Testis (tissue), 3 donors: ENCODE data around the gene HK2. TPM values are rescaled to one million over a fixed set of nuclear protein-coding genes. Genes with fewer than 3 reads are reported as not detected.

Source experiments
- DNase-seq: peaks from one replicate; pipeline ENCODE4 v3.0.0-alpha.2; 2019
- H3K27ac ChIP-seq, 2 donors: fragments of 200-600 bp; sonication (generic); one replicate each; pipeline ENCODE4 v1.5.1; 2019
- H3K27me3 ChIP-seq: fragments of 200-600 bp; sonication (generic); one replicate; pipeline ENCODE4 v1.5.1; 2019
- H3K36me3 ChIP-seq: fragments of 200-600 bp; sonication (generic); one replicate; pipeline ENCODE4 v1.5.1; 2017; ENCODE audit warnings: low read depth; ENCODE audit errors: missing control alignments
- H3K4me1 ChIP-seq: fragments of 200-600 bp; sonication (generic); one replicate; pipeline ENCODE4 v1.5.1; 2019
- H3K4me3 ChIP-seq, 2 donors: fragments of 200-600 bp; sonication (generic); one replicate each; pipeline ENCODE4 v1.5.1; 2017 to 2019
- H3K9me3 ChIP-seq: fragments of 200-600 bp; sonication (generic); one replicate; pipeline ENCODE4 v1.5.1; 2017
- POLR2A ChIP-seq: fragments of 450-650 bp; IDR thresholded peaks from one replicate; pipeline ENCODE4 v1.6.1; 2017; ENCODE audit warnings: antibody characterized with exemption, mild to moderate bottlenecking, moderate library complexity
- WGBS, 2 donors: methylation state at CpG; one replicate each; pipeline ENCODE4 v1.1.5; 2018; 5-methylcytosine and 5-hydroxymethylcytosine counted together
- intact Hi-C: fragments of 100-400 bp; cut with DNase I; formaldehyde crosslinking; loops from one replicate; pipeline ENCODE4 v1.15.1; 2023; ENCODE audit warnings: low total_unique reads
- polyA plus RNA-seq: library from polyadenylated mRNA; stranded (reverse); fragments of 350-450 nt; fragmentation: Illumina TruSeq; extraction: RNeasy Lipid Tissue Mini Kit (QIAGEN cat#74804); gene quantifications from one replicate; pipeline ENCODE4 v1.2.3, GENCODE V29; 2014; ENCODE audit warnings: low read depth, low replicate concordance; ENCODE audit not compliant: insufficient read depth
- total RNA-seq, 2 donors: library from RNA; depleted of rRNA; stranded (reverse); fragments of >200 nt; gene quantifications; one replicate each; pipeline ENCODE4 v1.2.3, GENCODE V29; 2016
- TF ChIP-seq, protein P1 (sequence below), 3 experiments: fragments of 450-650 bp in 2 of 3; fragments of 200-600 bp in 1 of 3; sonication (generic) in 1 of 3; IDR thresholded peaks; one replicate each; pipeline ENCODE4 v1.5.1; 2016 to 2019; ENCODE audit warnings: antibody characterized with exemption in 3 of 3, mild to moderate bottlenecking in 2 of 3, moderate library complexity in 1 of 3

HK2 gene
- total and polyA plus RNA-seq, 3 donors from 2014 or later, result 83.5 to 164 (median 142) TPM

DNA sequence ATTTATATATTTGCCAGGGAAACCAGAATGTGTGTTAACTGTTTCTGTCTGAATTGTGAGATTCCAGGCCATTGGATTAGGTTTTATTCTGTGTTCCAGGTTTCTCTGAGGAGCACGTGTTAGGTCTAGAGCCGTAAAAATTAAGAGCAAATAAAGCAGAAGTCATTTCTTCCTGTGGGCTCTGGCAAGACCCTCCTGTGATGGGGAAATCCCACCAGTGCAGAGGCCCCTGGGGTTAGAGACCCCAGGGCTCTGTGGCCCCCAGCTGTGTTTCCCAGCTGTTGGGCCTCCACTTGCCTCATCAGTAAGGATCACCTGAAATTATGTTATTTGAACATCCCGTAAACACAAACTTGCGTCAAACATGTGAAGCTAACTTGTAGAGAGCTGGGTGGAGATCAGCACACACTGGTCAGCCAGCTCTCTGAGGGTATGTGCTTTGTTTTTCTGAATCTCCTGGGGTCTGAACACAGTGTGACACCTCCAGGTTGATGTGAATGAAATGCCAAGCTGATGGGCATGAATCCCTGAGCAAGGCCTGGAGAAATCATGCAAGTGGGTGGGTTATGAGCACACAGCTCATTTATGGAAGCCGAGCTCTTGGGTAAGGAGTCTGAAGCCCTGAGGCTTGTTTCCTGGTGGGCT lies 50.3 kb downstream of the HK2 start:
- 90 to 94% methylated on average over 5 of the region's 5 CpGs for WGBS, 2 donors
- TF ChIP-seq, protein P1, sequence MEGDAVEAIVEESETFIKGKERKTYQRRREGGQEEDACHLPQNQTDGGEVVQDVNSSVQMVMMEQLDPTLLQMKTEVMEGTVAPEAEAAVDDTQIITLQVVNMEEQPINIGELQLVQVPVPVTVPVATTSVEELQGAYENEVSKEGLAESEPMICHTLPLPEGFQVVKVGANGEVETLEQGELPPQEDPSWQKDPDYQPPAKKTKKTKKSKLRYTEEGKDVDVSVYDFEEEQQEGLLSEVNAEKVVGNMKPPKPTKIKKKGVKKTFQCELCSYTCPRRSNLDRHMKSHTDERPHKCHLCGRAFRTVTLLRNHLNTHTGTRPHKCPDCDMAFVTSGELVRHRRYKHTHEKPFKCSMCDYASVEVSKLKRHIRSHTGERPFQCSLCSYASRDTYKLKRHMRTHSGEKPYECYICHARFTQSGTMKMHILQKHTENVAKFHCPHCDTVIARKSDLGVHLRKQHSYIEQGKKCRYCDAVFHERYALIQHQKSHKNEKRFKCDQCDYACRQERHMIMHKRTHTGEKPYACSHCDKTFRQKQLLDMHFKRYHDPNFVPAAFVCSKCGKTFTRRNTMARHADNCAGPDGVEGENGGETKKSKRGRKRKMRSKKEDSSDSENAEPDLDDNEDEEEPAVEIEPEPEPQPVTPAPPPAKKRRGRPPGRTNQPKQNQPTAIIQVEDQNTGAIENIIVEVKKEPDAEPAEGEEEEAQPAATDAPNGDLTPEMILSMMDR (IDR thresholded peaks at IDR 0.05), result no peak
- no peak for TF ChIP-seq POLR2A
- Histone ChIP-seq H3K27me3 (no peaks in the 10 kb centered on the region), H3K27ac (no peak overlapping the region), H3K9me3 (no peaks in the 10 kb centered on the region), H3K4me3 (no peak overlapping the region), H3K36me3 (no peaks in the 10 kb centered on the region), H3K4me1 (no peaks in the 10 kb centered on the region)
- no peak for DNase-seq
- intact Hi-C loops, result no loop called here

DNA sequence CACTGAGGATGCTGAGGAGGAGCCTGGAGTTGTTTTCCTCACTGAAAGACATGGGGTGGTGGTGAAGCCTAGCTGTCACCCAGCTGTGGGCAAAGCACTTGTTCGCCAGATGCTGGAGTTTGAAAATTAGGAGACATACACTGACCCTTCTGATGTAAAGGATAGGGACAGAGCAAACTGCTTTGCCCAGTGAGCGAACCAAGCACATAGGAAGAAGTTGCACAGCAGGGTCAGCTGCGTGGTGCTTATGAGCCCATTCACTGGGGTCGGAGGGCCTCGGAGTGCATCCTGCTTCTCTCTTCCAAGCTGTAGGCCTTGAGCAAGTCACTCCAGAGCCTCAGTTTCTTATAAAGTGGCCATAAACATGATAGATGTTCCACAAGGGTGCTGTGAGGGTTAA lies 50.9 kb downstream of the HK2 start:
- Histone ChIP-seq H3K4me1 (no peaks in the 10 kb centered on the region), H3K27me3 (no peaks in the 10 kb centered on the region), H3K36me3 (no peaks in the 10 kb centered on the region), H3K9me3 (no peaks in the 10 kb centered on the region), H3K4me3 (no peak overlapping the region), H3K27ac (no peak overlapping the region)
- TF ChIP-seq POLR2A, result no peak
- TF ChIP-seq, protein P1 (IDR thresholded peaks at IDR 0.05), result no peak
- DNase-seq, result no peak
- WGBS, 2 donors, result 85 to 95% methylated on average over 5 of the region's 5 CpGs
- intact Hi-C loops, result no loop called here

DNA sequence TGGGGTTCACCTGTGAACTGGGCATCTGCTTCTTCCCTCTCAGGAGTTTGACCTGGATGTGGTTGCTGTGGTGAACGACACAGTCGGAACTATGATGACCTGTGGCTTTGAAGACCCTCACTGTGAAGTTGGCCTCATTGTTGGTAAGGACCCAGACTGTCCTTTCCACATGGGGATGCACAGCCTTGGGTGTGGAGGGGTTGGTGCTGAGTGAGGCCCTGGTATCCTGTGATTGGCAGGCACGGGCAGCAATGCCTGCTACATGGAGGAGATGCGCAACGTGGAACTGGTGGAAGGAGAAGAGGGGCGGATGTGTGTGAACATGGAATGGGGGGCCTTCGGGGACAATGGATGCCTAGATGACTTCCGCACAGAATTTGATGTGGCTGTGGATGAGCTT lies 52.3 kb downstream of the HK2 start:
- H3K4me3 ChIP-seq, result no peak overlapping the region
- no peaks in the 10 kb centered on the region for H3K4me1 ChIP-seq
- H3K27ac ChIP-seq, result no peak overlapping the region
- no peaks in the 10 kb centered on the region for H3K36me3 ChIP-seq
- no peak for DNase-seq
- TF ChIP-seq, protein P1 (IDR thresholded peaks at IDR 0.05), result no peak
- TF ChIP-seq POLR2A, result no peak
- intact Hi-C loops, result no loop called here
- H3K9me3 ChIP-seq, result no peaks in the 10 kb centered on the region
- no peaks in the 10 kb centered on the region for H3K27me3 ChIP-seq
- WGBS, 2 donors, result 80 to 93% methylated on average over 3 to 8 of the region's 8 CpGs

DNA sequence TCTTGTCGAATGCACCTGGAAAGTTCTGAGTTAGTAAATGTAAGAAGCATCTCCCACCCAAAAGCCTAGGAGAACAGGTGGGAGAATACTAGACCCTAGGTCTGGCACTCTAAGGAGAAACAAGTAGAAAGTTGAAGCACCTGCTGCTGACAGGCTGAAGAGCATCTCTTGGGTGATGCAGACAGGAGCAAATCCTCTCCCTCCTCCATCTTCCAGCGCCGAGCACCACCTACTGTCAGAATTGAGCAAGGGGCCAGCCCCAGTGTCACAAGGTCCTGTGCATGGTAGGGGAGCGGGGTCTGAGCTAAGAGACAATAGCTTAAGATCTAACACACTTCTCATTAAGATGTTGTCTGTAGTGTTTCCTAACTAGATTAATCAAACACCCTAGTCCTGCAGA lies 52.9 kb downstream of the HK2 start:
- 83 to 98% methylated on average over 4 of the region's 4 CpGs for whole genome bisulfite sequencing, 2 donors
- no peak for DNase-seq
- no peak overlapping the region for H3K4me3 ChIP-seq
- H3K9me3 ChIP-seq, result no peaks in the 10 kb centered on the region
- TF ChIP-seq POLR2A, result no peak
- TF ChIP-seq, protein P1 (IDR thresholded peaks at IDR 0.05), result no peak
- intact Hi-C loops, result no loop called here
- no peaks in the 10 kb centered on the region for H3K27me3 ChIP-seq
- no peaks in the 10 kb centered on the region for H3K36me3 ChIP-seq
- H3K4me1 ChIP-seq, result no peaks in the 10 kb centered on the region
- no peak overlapping the region for H3K27ac ChIP-seq

DNA sequence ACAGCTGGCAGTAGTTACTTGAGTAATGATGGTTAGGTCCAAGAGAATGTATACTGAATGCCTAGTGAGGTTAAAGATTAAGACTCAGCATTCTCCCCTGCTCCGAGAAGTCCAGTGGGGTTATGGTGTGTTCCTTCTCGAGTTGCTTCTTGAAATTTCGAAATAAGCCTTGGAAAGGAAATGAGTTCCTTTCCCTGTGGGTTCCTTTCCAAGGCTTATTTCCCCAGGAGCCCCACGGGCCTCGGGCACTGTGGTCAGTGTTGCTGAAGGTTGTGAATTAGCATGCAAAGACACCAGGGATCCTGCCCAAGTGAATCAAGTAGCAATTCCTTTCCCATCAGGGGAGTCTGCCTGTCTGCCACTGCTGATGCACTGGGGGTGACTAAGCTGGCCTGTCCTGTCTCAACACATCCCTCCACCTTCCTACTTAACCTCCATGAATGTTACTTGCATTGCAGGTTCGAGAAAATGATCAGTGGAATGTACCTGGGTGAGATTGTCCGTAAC lies 53.6 kb downstream of the HK2 start:
- Histone ChIP-seq H3K9me3 (no peaks in the 10 kb centered on the region), H3K27me3 (no peaks in the 10 kb centered on the region), H3K36me3 (no peaks in the 10 kb centered on the region), H3K4me1 (no peaks in the 10 kb centered on the region), H3K27ac (no peak overlapping the region), H3K4me3 (no peak overlapping the region)
- no peak for TF ChIP-seq POLR2A
- TF ChIP-seq, protein P1 (IDR thresholded peaks at IDR 0.05), result no peak
- 68 to 72% methylated on average over 7 of the region's 7 CpGs for WGBS, 2 donors
- intact Hi-C loops, result no loop called here
- no peak for DNase-seq
